ENCODE data around the gene PRSS53. TPM values are rescaled to one million over a fixed set of nuclear protein-coding genes. Genes with fewer than 3 reads are reported as not detected.

The PRSS53 gene
- total and polyA plus RNA-seq, 10 of the 15 experiments (the other 5 are each of a cell fraction or from before 2014, with no cell fraction given) = 0.35 to 3.4 (median 0.88) TPM; not detected in 2

DNA sequence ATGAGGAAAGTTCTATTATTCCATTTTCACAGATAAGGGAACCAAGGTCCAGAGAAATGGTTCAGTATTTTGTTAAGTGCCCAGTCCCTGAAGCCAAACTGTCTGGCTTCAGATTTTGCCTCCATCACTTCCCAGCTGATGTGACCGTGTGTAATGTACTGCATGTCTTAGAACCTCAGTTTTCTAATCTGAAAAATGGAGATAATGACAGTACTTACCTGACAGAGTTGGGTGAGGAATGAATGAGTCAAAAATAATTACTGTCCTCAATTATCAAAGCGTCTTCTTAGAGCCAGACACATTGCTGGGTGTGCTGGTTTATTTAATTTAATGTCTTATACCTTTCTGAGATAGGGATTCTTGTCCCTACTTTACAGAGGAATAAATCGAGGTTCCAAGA, 21.4 kb downstream of the PRSS53 start (continued):
- TF ChIP-seq, protein P1, sequence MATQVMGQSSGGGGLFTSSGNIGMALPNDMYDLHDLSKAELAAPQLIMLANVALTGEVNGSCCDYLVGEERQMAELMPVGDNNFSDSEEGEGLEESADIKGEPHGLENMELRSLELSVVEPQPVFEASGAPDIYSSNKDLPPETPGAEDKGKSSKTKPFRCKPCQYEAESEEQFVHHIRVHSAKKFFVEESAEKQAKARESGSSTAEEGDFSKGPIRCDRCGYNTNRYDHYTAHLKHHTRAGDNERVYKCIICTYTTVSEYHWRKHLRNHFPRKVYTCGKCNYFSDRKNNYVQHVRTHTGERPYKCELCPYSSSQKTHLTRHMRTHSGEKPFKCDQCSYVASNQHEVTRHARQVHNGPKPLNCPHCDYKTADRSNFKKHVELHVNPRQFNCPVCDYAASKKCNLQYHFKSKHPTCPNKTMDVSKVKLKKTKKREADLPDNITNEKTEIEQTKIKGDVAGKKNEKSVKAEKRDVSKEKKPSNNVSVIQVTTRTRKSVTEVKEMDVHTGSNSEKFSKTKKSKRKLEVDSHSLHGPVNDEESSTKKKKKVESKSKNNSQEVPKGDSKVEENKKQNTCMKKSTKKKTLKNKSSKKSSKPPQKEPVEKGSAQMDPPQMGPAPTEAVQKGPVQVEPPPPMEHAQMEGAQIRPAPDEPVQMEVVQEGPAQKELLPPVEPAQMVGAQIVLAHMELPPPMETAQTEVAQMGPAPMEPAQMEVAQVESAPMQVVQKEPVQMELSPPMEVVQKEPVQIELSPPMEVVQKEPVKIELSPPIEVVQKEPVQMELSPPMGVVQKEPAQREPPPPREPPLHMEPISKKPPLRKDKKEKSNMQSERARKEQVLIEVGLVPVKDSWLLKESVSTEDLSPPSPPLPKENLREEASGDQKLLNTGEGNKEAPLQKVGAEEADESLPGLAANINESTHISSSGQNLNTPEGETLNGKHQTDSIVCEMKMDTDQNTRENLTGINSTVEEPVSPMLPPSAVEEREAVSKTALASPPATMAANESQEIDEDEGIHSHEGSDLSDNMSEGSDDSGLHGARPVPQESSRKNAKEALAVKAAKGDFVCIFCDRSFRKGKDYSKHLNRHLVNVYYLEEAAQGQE (IDR thresholded peaks at IDR 0.05; ENCODE audit: low read depth, low read length) = no peak
- TF ChIP-seq, protein P2, sequence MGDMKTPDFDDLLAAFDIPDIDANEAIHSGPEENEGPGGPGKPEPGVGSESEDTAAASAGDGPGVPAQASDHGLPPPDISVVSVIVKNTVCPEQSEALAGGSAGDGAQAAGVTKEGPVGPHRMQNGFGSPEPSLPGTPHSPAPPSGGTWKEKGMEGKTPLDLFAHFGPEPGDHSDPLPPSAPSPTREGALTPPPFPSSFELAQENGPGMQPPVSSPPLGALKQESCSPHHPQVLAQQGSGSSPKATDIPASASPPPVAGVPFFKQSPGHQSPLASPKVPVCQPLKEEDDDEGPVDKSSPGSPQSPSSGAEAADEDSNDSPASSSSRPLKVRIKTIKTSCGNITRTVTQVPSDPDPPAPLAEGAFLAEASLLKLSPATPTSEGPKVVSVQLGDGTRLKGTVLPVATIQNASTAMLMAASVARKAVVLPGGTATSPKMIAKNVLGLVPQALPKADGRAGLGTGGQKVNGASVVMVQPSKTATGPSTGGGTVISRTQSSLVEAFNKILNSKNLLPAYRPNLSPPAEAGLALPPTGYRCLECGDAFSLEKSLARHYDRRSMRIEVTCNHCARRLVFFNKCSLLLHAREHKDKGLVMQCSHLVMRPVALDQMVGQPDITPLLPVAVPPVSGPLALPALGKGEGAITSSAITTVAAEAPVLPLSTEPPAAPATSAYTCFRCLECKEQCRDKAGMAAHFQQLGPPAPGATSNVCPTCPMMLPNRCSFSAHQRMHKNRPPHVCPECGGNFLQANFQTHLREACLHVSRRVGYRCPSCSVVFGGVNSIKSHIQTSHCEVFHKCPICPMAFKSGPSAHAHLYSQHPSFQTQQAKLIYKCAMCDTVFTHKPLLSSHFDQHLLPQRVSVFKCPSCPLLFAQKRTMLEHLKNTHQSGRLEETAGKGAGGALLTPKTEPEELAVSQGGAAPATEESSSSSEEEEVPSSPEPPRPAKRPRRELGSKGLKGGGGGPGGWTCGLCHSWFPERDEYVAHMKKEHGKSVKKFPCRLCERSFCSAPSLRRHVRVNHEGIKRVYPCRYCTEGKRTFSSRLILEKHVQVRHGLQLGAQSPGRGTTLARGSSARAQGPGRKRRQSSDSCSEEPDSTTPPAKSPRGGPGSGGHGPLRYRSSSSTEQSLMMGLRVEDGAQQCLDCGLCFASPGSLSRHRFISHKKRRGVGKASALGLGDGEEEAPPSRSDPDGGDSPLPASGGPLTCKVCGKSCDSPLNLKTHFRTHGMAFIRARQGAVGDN (IDR thresholded peaks at IDR 0.05) = no peak
- no peak for TF ChIP-seq EED (IDR thresholded peaks at IDR 0.05; ENCODE audit: low read depth)
- no peak for TF ChIP-seq SMC3 (IDR thresholded peaks at IDR 0.05; ENCODE audit: borderline replicate concordance, low read length)
- no peak for TF ChIP-seq CREM (IDR thresholded peaks at IDR 0.05; ENCODE audit: low read depth)
- TF ChIP-seq FOXK2 (IDR thresholded peaks at IDR 0.05) = no peak
- TF ChIP-seq NRF1 (conservative IDR thresholded peaks at IDR 0.05; ENCODE audit: low read depth, low read length) = no peak
- TF ChIP-seq, protein P3, sequence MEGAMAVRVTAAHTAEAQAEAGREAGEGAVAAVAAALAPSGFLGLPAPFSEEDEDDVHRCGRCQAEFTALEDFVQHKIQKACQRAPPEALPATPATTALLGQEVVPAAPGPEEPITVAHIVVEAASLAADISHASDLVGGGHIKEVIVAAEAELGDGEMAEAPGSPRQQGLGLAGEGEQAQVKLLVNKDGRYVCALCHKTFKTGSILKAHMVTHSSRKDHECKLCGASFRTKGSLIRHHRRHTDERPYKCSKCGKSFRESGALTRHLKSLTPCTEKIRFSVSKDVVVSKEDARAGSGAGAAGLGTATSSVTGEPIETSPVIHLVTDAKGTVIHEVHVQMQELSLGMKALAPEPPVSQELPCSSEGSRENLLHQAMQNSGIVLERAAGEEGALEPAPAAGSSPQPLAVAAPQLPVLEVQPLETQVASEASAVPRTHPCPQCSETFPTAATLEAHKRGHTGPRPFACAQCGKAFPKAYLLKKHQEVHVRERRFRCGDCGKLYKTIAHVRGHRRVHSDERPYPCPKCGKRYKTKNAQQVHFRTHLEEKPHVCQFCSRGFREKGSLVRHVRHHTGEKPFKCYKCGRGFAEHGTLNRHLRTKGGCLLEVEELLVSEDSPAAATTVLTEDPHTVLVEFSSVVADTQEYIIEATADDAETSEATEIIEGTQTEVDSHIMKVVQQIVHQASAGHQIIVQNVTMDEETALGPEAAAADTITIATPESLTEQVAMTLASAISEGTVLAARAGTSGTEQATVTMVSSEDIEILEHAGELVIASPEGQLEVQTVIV (IDR thresholded peaks at IDR 0.05; ENCODE audit: borderline replicate concordance, partially characterized antibody) = no peak
- no peak for TF ChIP-seq TCF3 (IDR thresholded peaks at IDR 0.05; ENCODE audit: borderline replicate concordance, insufficient read depth, low read depth, low read length)
- no peak for TF ChIP-seq RUNX3 (IDR thresholded peaks at IDR 0.05; ENCODE audit: low read length)

Data from GM12878 (cell line).